ENCODE data around the gene CREG1. TPM values are rescaled to one million over a fixed set of nuclear protein-coding genes. Genes with fewer than 3 reads are reported as not detected.

The CREG1 gene
- polyA plus RNA-seq, 1 donor from 2014 or later, result 62.9 TPM

- no peaks in the 10 kb centered on the region for H3K36me3 ChIP-seq (ENCODE audit: insufficient read depth, low read length)
- TF ChIP-seq SMC3 (conservative IDR thresholded peaks at IDR 0.05; ENCODE audit: poor library complexity) (no peak), CTCF (IDR thresholded peaks at IDR 0.05; ENCODE audit: poor library complexity, severe bottlenecking) (no peak), EZH2 (IDR thresholded peaks at IDR 0.05; ENCODE audit: borderline replicate concordance, insufficient read depth, low read length, poor library complexity, severe bottlenecking) (no peak), EP300 (conservative IDR thresholded peaks at IDR 0.05; ENCODE audit: poor library complexity, severe bottlenecking) (no peak), TAF1 (IDR thresholded peaks at IDR 0.05; ENCODE audit: low read depth) (no peak), RAD21 (conservative IDR thresholded peaks at IDR 0.05) (no peak), POLR2AphosphoS5 (IDR thresholded peaks at IDR 0.05) (no peak), MXI1 (conservative IDR thresholded peaks at IDR 0.05; ENCODE audit: poor library complexity, severe bottlenecking) (no peak), REST (IDR thresholded peaks at IDR 0.05; ENCODE audit: borderline replicate concordance) (no peak)
- H3K4me3 ChIP-seq (ENCODE audit: low read length), result no peak overlapping the region
- H3F3A ChIP-seq (ENCODE audit: insufficient read depth, low read length, poor library complexity, severe bottlenecking), result no peaks in the 10 kb centered on the region
- no peak overlapping the region for H3K4me2 ChIP-seq (ENCODE audit: low read length)
- H3K79me2 ChIP-seq (replicated peaks; ENCODE audit: insufficient read depth, low read length), result no peaks in the 10 kb centered on the region
- H2AFZ ChIP-seq (ENCODE audit: low read depth, low read length), result no peak overlapping the region
- no peak overlapping the region for H3K9ac ChIP-seq (ENCODE audit: low read length)
- no peaks in the 10 kb centered on the region for H4K20me1 ChIP-seq (ENCODE audit: insufficient read depth)
- H3K9me3 ChIP-seq (ENCODE audit: low read length), result no peaks in the 10 kb centered on the region
- no peaks in the 10 kb centered on the region for H3K27me3 ChIP-seq (ENCODE audit: insufficient read depth, low read depth, low read length)
- no peak overlapping the region for H3K27ac ChIP-seq (ENCODE audit: low read length)
- H3K9me2 ChIP-seq (ENCODE audit: insufficient read depth, low read length), result no peaks in the 10 kb centered on the region
These were observed 31.3 kb downstream of the CREG1 start for GRCh38 chr1:167522246-167522645.

GRCh38 chr1:167520711-167521206, 32.8 kb downstream of the CREG1 start:
- Histone ChIP-seq H3K9me2 (ENCODE audit: insufficient read depth, low read length) (no peaks in the 10 kb centered on the region), H3K4me2 (ENCODE audit: low read length) (no peak overlapping the region), H3F3A (ENCODE audit: insufficient read depth, low read length, poor library complexity, severe bottlenecking) (no peaks in the 10 kb centered on the region), H3K27me3 (ENCODE audit: insufficient read depth, low read depth, low read length) (no peaks in the 10 kb centered on the region), H4K20me1 (ENCODE audit: insufficient read depth) (no peaks in the 10 kb centered on the region), H3K9ac (ENCODE audit: low read length) (no peak overlapping the region), H3K79me2 (replicated peaks; ENCODE audit: insufficient read depth, low read length) (no peaks in the 10 kb centered on the region), H3K9me3 (ENCODE audit: low read length) (no peaks in the 10 kb centered on the region), H2AFZ (ENCODE audit: low read depth, low read length) (no peak overlapping the region), H3K27ac (ENCODE audit: low read length) (no peak overlapping the region), H3K4me3 (ENCODE audit: low read length) (no peak overlapping the region), H3K36me3 (ENCODE audit: insufficient read depth, low read length) (no peaks in the 10 kb centered on the region)
- TF ChIP-seq POLR2AphosphoS5 (IDR thresholded peaks at IDR 0.05), result no peak
- TF ChIP-seq TAF1 (IDR thresholded peaks at IDR 0.05; ENCODE audit: low read depth), result no peak
- no peak for TF ChIP-seq REST (IDR thresholded peaks at IDR 0.05; ENCODE audit: borderline replicate concordance)
- TF ChIP-seq EP300 (conservative IDR thresholded peaks at IDR 0.05; ENCODE audit: poor library complexity, severe bottlenecking), result no peak
- no peak for TF ChIP-seq CTCF (IDR thresholded peaks at IDR 0.05; ENCODE audit: poor library complexity, severe bottlenecking)
- no peak for TF ChIP-seq MXI1 (conservative IDR thresholded peaks at IDR 0.05; ENCODE audit: poor library complexity, severe bottlenecking)
- TF ChIP-seq EZH2 (IDR thresholded peaks at IDR 0.05; ENCODE audit: borderline replicate concordance, insufficient read depth, low read length, poor library complexity, severe bottlenecking), result no peak
- no peak for TF ChIP-seq SMC3 (conservative IDR thresholded peaks at IDR 0.05; ENCODE audit: poor library complexity)
- TF ChIP-seq RAD21 (conservative IDR thresholded peaks at IDR 0.05), result no peak
